Stimulated activated naive CD8-positive, alpha-beta T cell treated with anti-CD3 and anti-CD28 coated beads, Interleukin-15, amount 100 ng/mL, for 72 hours (primary cell): Measurements from ENCODE around the gene MST1R.
"Not testable (repeated sequence)": the region's sequence is repeated elsewhere in the genome, so short reads cannot be mapped to it uniquely, and the experiment has no call there.

Experiments
- ATAC-seq: fragments of 150-1000 bp; cut with Tn5 transposase; 2 replicates; pipeline ENCODE4 v1.10.0; 2021; ENCODE audit warnings: mild to moderate bottlenecking, moderate library complexity
- DNase-seq, 2 donors: peaks; one replicate each; pipeline ENCODE4 v3.0.0; 2021 to 2022
- H3K27ac Mint-ChIP-seq, 2 donors: one replicate each; pipeline ENCODE4 v1.8.0; 2022; ENCODE audit warnings: mild to moderate bottlenecking in 2 of 2, mixed read lengths in 2 of 2, moderate library complexity in 2 of 2
- H3K27me3 Mint-ChIP-seq: one replicate; pipeline ENCODE4 v1.8.0; 2022; ENCODE audit warnings: mixed read lengths
- H3K4me1 Mint-ChIP-seq: one replicate; pipeline ENCODE4 v1.8.0; 2022; ENCODE audit warnings: mild to moderate bottlenecking, mixed read lengths
- H3K4me3 Mint-ChIP-seq, 2 donors: one replicate each; pipeline ENCODE4 v1.8.0; 2022; ENCODE audit warnings: mild to moderate bottlenecking in 2 of 2, mixed read lengths in 2 of 2, moderate library complexity in 1 of 2
- H3K9me3 Mint-ChIP-seq, 2 donors: one replicate each; pipeline ENCODE4 v1.8.0; 2022; ENCODE audit warnings: mixed read lengths in 2 of 2

The MST1R gene

GRCh38 chr3:49903451-49904424 lies at the start of gene MST1R:
MST1R (minus strand) TSS chr3:49903873; CDS start chr3:49903609, 264 bp downstream.
- DNase-seq (peak; percentile 89), ATAC-seq (peak; percentile 97)
- Mint-ChIP-seq H3K27ac (peak within 1 kb of the TSS; percentile 96 to 99), H3K4me3 (peak within 1 kb of the TSS; percentile 98 to 99), H3K27me3 (no peaks in the 10 kb centered on the region), H3K9me3 (no peaks in the 10 kb centered on the region), H3K4me1 (peaks cover 38% of the 10 kb centered on the region)

DNA sequence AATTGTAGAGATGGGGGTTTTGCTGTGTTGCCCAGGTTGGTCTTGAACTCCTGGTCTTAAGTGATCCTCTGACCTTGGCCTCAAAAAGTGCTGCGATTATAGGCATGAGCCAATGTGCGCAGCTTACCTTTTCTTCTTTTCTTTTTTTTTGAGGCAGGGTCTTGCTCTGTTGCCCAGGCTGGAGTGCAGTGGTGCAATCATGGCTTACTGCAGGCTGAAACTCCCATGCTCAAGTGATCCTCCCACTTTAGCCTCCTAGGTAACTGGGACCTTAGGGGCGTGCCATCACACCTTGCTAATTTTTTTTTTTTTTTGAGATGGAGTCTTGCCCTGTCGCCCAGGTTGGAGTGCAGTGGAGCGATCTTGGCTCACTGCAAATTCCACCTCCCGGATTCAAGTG lies 49.3 kb upstream of the MST1R start:
- ATAC-seq: no peak

DNA sequence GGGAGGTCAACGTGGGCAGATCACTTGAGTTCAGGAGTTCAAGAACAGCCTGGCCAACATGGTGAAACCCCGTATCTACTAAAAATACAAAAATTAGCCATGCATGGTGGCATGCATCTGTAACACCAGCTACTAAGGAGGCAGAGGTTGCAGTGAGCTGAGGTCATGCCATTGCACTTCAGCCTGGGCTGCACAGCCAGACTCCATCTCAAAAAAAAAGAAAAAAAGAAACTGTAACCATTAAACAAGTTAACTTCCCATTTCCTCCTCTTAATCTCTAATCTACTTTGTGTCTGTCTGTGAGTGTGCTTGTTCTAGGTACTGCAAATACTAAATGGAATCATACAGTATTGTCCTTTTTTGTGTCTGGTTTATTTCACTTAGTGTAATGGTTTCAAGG lies 39.0 kb upstream of the MST1R start:
- Mint-ChIP-seq H3K27me3 (no peaks in the 10 kb centered on the region), H3K27ac (no peak overlapping the region), H3K4me1 (peaks cover 42% of the 10 kb centered on the region), H3K9me3 (peaks cover 5 to 7% of the 10 kb centered on the region in 2 donors), H3K4me3 (peak overlapping the region in 1 of 2 donors; percentile 36)
- DNase-seq: no peak
- ATAC-seq: no peak

More for the DNA sequence above, 49.3 kb upstream of the MST1R start:
- DNase-seq: no peak
- Mint-ChIP-seq H3K27me3 (no peaks in the 10 kb centered on the region), H3K9me3 (no peaks in the 10 kb centered on the region), H3K27ac (no peak overlapping the region), H3K4me3 (no peak overlapping the region), H3K4me1 (peaks cover 14% of the 10 kb centered on the region)

DNA sequence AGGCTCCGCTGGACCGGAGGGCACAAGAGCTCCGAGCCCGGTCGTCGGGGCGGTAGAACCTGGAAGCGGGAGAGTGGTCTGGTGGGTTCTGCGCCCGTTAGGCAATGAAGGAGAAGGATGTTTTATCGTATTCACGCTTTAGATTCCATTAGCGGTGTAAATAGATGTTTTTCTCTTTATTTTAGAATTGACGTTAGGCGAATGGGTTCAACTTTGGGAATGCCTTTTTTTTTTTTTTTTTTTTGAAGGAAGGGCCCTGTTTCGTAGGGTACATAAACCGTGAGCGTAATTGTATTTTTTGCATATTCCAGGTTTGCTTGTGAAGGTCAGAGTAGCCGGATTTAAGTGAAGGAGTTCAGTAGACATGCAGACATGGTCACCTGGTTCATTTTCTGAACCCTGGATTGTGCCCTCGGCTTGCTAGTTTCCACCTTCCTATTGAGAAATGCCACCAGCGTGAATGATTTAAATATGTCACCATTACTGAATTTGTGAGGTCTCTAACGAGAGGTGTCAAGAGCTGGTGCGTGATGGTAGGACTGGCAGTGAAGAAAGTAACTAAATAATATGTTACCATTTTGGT lies 37.1 kb upstream of the MST1R start:
- Mint-ChIP-seq H3K4me3 (peak overlapping the region; percentile 99), H3K9me3 (peaks cover 5 to 7% of the 10 kb centered on the region in 2 donors), H3K27me3 (no peaks in the 10 kb centered on the region), H3K4me1 (peaks cover 29% of the 10 kb centered on the region), H3K27ac (peak overlapping the region; percentile 98 to 99)
- DNase-seq: no peak
- no peak for ATAC-seq

DNA sequence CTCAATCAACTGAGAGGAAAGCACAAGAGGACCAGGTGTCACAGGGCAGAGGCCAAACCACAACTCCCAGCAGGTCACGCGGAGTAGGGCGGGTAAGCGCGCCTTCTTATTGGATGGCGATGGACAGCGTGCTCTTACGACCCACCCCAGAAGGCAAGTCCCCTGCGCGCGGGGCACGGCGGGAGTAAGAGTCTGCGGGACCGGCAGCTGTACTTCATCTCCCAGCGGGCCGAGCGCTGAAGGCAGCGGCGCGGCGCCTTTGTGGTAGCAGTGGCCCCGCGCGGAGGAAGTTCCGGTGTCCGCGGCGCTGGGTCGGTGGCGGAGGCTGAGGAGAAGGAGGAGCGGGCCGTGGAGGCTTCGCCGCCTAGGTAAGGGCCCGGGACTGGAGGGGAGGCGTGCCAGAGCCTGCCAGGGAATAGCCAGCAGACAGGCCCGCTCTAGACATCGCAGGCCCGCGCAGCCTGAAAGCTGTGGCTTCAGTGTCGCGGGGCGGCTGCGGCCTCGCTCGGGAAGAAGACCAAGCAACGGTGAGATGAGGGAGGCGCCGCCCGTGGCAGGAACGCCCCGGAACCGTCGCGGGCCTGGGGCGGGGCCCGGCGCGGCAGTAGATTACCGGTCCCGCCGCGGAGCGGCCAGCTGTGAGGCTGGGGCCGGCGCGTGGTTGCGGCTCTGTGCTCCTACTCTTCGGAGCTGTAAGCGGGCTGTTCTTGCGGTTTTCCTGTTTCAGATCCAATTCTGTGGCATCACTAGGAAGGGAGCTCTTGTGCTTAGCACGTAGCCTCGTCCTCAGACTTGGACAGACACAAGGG lies 36.4 kb upstream of the MST1R start, which contains the start of gene RBM6:
RBM6 (plus strand) TSS at position 293 of the 809 bp plus-strand sequence. CDS start 22,492 bp downstream, outside the sequence.
- Mint-ChIP-seq H3K4me3 (peak within 1 kb of the TSS; percentile 99), H3K27me3 (no peaks in the 10 kb centered on the region)

DNA sequence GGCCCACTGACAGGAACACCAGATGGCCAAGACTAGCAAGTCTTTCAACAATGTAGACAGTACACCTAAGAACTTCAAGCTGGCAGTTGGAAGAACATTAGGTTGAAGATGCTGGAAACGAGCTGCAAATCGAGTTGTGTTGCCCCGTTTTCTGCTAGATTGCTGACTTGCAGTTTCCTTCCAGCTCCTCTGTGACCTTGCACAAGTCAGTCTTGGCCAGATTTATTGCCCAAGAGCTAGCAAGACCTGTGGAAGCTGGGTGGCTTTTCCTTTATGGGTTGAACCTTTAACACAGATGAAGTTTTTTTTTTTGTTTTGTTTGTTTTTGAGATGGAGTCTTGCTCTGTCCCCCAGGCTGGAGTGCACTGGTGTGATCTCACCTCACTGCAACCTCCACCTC lies 33.4 kb upstream of the MST1R start:
- Mint-ChIP-seq H3K4me3 (no peak overlapping the region), H3K4me1 (peaks cover 23% of the 10 kb centered on the region), H3K27me3 (no peaks in the 10 kb centered on the region), H3K27ac (no peak overlapping the region), H3K9me3 (no peaks in the 10 kb centered on the region)
- DNase-seq: no peak
- ATAC-seq: no peak

More for the DNA sequence above, 36.4 kb upstream of the MST1R start, which contains the start of gene RBM6:
- H3K4me1 Mint-ChIP-seq: peaks cover 29% of the 10 kb centered on the region
- DNase-seq (peak; percentile 92 to 96), ATAC-seq (peak; percentile 99)
- H3K9me3 Mint-ChIP-seq: peaks cover 5 to 7% of the 10 kb centered on the region in 2 donors
- peak within 1 kb of the TSS; percentile 98 to 99 for H3K27ac Mint-ChIP-seq

- not testable (repeated sequence) for H3K27me3 Mint-ChIP-seq
These were observed 28.6 kb upstream of the MST1R start for GRCh38 chr3:49932281-49932680.

GRCh38 chr3:49930922-49931321 lies 27.2 kb upstream of the MST1R start:
- no peaks in the 10 kb centered on the region for H3K9me3 Mint-ChIP-seq
- peaks cover 33% of the 10 kb centered on the region for H3K4me1 Mint-ChIP-seq
- ATAC-seq (no peak), DNase-seq (no peak)
- no peak overlapping the region for H3K27ac Mint-ChIP-seq
- H3K4me3 Mint-ChIP-seq: no peak overlapping the region
- no peaks in the 10 kb centered on the region for H3K27me3 Mint-ChIP-seq

More at GRCh38 chr3:49932281-49932680, 28.6 kb upstream of the MST1R start:
- peaks cover 27% of the 10 kb centered on the region for H3K4me1 Mint-ChIP-seq
- ATAC-seq, H3K4me3 Mint-ChIP-seq, H3K27ac Mint-ChIP-seq, H3K9me3 Mint-ChIP-seq, DNase-seq: not testable (repeated sequence)

GRCh38 chr3:49930168-49930690 lies 26.6 kb upstream of the MST1R start:
- ATAC-seq: no peak
- peaks cover 35% of the 10 kb centered on the region for H3K4me1 Mint-ChIP-seq
- H3K9me3 Mint-ChIP-seq: no peaks in the 10 kb centered on the region

GRCh38 chr3:49929291-49930167 lies 25.9 kb upstream of the MST1R start, which contains the start of gene MON1A:
MON1A (minus strand) TSS chr3:49929811; CDS start chr3:49913346, 16,465 bp downstream.
- H3K9me3 Mint-ChIP-seq: no peaks in the 10 kb centered on the region
- H3K4me1 Mint-ChIP-seq: peaks cover 35% of the 10 kb centered on the region
- H3K27me3 Mint-ChIP-seq: no peaks in the 10 kb centered on the region
- H3K4me3 Mint-ChIP-seq: peak within 1 kb of the TSS; percentile 82 to 90
- peak within 1 kb of the TSS; percentile 96 for H3K27ac Mint-ChIP-seq
- DNase-seq (peak; percentile 88 to 91), ATAC-seq (peak; percentile 98)

More at GRCh38 chr3:49930168-49930690, 26.6 kb upstream of the MST1R start:
- Mint-ChIP-seq H3K27me3 (no peaks in the 10 kb centered on the region), H3K27ac (peak overlapping the region; percentile 96), H3K4me3 (peak overlapping the region; percentile 82 to 90)
- DNase-seq: no peak

- ATAC-seq (no peak), DNase-seq (no peak)
- Mint-ChIP-seq H3K9me3 (no peaks in the 10 kb centered on the region), H3K4me3 (peak overlapping the region; percentile 82 to 90), H3K27me3 (no peaks in the 10 kb centered on the region), H3K4me1 (peaks cover 35% of the 10 kb centered on the region), H3K27ac (peak overlapping the region in 1 of 2 donors; percentile 43)
These were observed 24.9 kb upstream of the MST1R start for GRCh38 chr3:49928481-49929017.

GRCh38 chr3:49927798-49928197 lies 24.1 kb upstream of the MST1R start:
- DNase-seq (no peak), ATAC-seq (no peak)
- no peak overlapping the region for H3K4me3 Mint-ChIP-seq
- peaks cover 35% of the 10 kb centered on the region for H3K4me1 Mint-ChIP-seq
- H3K27ac Mint-ChIP-seq: no peak overlapping the region
- no peaks in the 10 kb centered on the region for H3K9me3 Mint-ChIP-seq
- H3K27me3 Mint-ChIP-seq: no peaks in the 10 kb centered on the region

- no peak overlapping the region for H3K27ac Mint-ChIP-seq
- peaks cover 35% of the 10 kb centered on the region for H3K4me1 Mint-ChIP-seq
- no peaks in the 10 kb centered on the region for H3K27me3 Mint-ChIP-seq
- DNase-seq (no peak), ATAC-seq (no peak)
- no peak overlapping the region for H3K4me3 Mint-ChIP-seq
- H3K9me3 Mint-ChIP-seq: no peaks in the 10 kb centered on the region
These were observed 22.6 kb upstream of the MST1R start for GRCh38 chr3:49926117-49926728.
